HEK293 (cell line): ENCODE measurements around the gene HYAL3.

Experiments
- GLI2 ChIP-seq: fragments of 450-650 bp; formaldehyde crosslinking; IDR thresholded peaks from 2 replicates; pipeline ENCODE4; 2017; ENCODE audit warnings: missing biosample characterization, missing genetic modification characterization, low read depth, borderline replicate concordance
- ZNF274 ChIP-seq, 2 experiments: fragments of 200-500 bp in 1 of 2; fragments of 450-650 bp in 1 of 2; sonication (Bioruptor generic) in 1 of 2; formaldehyde crosslinking in 1 of 2; IDR thresholded peaks; 2 replicates each; pipeline versions ENCODE4 v1.5.1 to v1.6.1; 2014 to 2016; ENCODE audit warnings: borderline replicate concordance in 1 of 2, inconsistent platforms in 1 of 2, low read length in 1 of 2, missing biosample characterization in 1 of 2, missing genetic modification characterization in 1 of 2
- TF ChIP-seq, protein P1 (sequence below): fragments of 450-650 bp; formaldehyde crosslinking; IDR thresholded peaks from 2 replicates; pipeline ENCODE4 v1.5.1; 2016; ENCODE audit warnings: missing biosample characterization, missing genetic modification characterization
- TF ChIP-seq, protein P2 (sequence below): fragments of 450-650 bp; formaldehyde crosslinking; IDR thresholded peaks from 2 replicates; pipeline ENCODE4 v1.5.1; 2016; ENCODE audit warnings: missing biosample characterization, missing genetic modification characterization
- TF ChIP-seq, protein P3 (sequence below): fragments of 450-650 bp; formaldehyde crosslinking; IDR thresholded peaks from 2 replicates; pipeline ENCODE4 v1.5.1; 2016; ENCODE audit warnings: missing biosample characterization, missing genetic modification characterization

DNA sequence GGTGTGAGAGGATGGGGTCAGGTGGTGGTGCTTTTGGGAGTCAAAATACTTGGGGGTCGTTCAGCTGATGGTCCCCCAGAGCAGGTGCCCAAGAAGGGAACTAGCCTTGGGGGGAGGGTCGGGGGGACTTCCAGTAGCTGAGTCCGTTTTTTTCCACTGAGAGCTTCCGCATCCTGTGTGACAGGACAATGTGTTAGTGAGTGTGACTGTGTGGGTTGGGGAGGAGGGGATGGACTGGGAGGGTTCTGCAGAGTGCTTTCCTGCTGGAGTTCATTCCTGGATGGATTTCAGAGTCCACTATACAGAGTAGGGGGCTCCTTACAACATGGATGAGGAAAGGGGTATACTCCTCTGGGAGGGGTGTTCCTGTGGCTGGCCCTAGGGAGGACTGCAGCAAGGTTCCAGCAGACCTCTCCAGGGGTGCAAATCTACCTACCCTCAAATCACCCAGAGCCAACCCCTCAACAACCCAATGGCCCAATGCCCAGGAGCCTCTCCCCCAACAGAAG lies 23.9 kb upstream of the HYAL3 start:
- TF ChIP-seq, protein P1, sequence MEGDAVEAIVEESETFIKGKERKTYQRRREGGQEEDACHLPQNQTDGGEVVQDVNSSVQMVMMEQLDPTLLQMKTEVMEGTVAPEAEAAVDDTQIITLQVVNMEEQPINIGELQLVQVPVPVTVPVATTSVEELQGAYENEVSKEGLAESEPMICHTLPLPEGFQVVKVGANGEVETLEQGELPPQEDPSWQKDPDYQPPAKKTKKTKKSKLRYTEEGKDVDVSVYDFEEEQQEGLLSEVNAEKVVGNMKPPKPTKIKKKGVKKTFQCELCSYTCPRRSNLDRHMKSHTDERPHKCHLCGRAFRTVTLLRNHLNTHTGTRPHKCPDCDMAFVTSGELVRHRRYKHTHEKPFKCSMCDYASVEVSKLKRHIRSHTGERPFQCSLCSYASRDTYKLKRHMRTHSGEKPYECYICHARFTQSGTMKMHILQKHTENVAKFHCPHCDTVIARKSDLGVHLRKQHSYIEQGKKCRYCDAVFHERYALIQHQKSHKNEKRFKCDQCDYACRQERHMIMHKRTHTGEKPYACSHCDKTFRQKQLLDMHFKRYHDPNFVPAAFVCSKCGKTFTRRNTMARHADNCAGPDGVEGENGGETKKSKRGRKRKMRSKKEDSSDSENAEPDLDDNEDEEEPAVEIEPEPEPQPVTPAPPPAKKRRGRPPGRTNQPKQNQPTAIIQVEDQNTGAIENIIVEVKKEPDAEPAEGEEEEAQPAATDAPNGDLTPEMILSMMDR: no peak
- TF ChIP-seq, protein P2, sequence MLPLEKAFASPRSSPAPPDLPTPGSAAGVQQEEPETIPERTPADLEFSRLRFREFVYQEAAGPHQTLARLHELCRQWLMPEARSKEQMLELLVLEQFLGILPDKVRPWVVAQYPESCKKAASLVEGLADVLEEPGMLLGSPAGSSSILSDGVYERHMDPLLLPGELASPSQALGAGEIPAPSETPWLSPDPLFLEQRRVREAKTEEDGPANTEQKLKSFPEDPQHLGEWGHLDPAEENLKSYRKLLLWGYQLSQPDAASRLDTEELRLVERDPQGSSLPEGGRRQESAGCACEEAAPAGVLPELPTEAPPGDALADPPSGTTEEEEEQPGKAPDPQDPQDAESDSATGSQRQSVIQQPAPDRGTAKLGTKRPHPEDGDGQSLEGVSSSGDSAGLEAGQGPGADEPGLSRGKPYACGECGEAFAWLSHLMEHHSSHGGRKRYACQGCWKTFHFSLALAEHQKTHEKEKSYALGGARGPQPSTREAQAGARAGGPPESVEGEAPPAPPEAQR (tag by site-specific recombination): no peak
- TF ChIP-seq, protein P3, sequence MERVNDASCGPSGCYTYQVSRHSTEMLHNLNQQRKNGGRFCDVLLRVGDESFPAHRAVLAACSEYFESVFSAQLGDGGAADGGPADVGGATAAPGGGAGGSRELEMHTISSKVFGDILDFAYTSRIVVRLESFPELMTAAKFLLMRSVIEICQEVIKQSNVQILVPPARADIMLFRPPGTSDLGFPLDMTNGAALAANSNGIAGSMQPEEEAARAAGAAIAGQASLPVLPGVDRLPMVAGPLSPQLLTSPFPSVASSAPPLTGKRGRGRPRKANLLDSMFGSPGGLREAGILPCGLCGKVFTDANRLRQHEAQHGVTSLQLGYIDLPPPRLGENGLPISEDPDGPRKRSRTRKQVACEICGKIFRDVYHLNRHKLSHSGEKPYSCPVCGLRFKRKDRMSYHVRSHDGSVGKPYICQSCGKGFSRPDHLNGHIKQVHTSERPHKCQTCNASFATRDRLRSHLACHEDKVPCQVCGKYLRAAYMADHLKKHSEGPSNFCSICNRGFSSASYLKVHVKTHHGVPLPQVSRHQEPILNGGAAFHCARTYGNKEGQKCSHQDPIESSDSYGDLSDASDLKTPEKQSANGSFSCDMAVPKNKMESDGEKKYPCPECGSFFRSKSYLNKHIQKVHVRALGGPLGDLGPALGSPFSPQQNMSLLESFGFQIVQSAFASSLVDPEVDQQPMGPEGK (tag by site-specific recombination): no peak
- no peak for TF ChIP-seq GLI2 (tag by site-specific recombination)
- no peak for TF ChIP-seq ZNF274 (IDR thresholded peaks at IDR 0.05; ENCODE audit: low read length)
- no peak for TF ChIP-seq ZNF274 (tag by site-specific recombination; IDR thresholded peaks at IDR 0.05; ENCODE audit: borderline replicate concordance)
